ENCODE data around the gene SRRM3.
"Not testable (repeated sequence)": the region's sequence is repeated elsewhere in the genome, so short reads cannot be mapped to it uniquely, and the experiment has no call there.

SRRM3 gene, protein sequence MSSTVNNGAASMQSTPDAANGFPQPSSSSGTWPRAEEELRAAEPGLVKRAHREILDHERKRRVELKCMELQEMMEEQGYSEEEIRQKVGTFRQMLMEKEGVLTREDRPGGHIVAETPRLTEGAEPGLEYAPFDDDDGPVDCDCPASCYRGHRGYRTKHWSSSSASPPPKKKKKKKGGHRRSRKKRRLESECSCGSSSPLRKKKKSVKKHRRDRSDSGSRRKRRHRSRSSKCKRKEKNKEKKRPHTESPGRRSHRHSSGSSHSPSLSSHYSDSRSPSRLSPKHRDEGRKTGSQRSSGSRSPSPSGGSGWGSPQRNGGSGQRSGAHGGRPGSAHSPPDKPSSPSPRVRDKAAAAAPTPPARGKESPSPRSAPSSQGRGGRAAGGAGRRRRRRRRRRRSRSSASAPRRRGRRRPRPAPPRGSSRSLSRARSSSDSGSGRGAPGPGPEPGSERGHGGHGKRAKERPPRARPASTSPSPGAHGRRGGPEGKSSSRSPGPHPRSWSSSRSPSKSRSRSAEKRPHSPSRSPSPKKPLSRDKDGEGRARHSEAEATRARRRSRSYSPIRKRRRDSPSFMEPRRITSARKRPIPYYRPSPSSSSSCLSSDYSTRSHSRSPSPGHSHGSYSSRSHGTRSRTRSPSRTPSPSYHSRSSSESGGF

DNA sequence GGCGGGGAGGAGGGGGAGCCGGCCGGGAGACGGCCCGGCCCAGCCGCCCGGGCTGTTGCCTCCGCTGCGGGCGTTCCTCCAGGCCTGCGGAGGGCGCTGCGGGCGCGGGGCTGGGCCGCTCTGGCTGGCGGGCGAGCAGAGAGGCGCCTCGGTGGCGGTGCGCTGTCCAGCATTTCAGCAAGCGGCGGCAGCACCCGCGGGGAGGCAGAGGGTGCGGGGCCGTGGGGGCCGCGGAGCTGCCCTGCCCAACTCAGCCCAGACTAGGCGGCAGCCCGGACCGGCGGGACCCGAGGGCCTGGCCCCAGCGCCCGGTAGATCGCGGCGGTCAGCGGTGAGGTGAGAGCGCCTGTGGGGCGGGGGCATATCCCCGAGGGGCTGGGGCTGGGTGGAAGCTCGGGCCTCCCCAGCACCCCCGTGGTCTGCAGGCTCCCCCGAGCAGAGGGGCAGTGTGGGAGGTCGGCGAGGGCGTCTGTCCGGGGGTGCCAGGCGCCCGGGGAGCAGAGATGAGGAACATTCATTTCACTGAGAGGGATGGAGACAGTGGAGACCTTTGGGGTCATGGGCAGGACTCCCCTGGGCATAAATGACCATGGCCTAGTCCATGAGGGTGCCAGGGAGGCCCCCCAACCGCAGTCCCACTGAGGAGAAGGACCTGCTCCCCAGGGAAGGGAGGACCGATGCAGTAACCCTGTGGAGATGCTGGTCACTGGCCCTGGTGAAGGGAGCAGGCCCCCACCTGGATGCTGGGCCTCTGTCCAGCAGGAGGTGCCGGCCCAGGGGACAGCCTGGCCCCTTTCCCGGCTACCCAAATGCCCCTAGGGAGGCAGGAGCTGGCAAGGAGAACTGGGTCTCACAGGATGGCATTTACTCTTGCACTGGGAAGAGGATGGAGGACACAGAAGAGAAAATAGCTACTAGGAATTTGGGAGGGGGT lies at the start of gene SRRM3:
TSS of gene SRRM3 (plus strand) at position 165 of the 934 bp plus-strand sequence. CDS start 33,171 bp downstream, outside the sequence.
- peak; percentile 81 for DNase-seq (ENCODE audit: low spot score)

DNA sequence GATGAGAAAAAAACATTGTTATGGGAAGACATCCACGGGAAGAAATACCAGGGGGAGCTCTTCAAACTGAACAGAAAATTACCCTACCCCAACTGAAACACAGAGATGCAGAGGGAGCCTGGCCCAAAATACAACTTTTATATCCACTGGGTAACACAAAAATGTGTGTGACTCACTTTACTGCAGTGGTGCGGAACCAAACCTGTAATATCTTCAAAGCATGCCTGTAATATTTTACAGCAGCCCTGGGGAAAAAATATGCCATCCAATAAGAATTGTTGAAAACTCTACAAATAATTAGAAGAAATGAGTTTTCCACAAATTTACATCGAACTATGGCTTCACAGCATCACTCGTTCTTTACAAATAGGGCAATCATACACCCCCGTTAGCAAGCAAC lies 49.8 kb upstream of the SRRM3 start:
- no peak for DNase-seq (ENCODE audit: low spot score)

DNA sequence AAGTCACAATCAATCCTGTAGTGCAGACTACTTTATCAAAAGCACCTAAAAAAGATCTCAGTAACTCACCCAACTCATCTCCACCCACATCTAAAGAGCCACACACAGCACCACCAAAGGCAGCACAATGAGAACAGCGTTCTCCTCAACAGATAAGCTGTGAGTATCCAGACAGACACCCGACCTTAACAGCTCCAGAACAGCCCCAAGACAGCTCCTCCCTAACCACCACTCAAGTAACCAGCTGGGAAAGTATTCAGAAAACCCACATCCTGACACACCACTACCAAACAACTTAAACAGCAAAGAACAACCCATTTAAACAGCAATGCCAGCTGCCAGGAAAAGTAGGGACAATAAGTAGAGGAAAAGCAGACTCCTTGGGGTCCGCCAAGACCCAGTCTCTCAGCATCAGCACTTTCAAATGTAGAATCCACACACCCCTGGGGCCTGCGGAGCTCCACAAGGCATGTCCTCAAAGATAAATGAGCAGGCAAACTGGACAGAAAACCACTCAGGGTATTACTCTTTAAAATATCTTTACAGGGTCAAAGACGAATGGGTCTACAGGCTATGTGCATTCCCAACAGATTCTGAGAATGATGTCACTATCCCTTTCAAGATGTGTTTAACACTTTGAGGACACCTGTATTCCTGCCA lies 48.0 kb upstream of the SRRM3 start:
- DNase-seq (ENCODE audit: low spot score): not testable (repeated sequence)

DNA sequence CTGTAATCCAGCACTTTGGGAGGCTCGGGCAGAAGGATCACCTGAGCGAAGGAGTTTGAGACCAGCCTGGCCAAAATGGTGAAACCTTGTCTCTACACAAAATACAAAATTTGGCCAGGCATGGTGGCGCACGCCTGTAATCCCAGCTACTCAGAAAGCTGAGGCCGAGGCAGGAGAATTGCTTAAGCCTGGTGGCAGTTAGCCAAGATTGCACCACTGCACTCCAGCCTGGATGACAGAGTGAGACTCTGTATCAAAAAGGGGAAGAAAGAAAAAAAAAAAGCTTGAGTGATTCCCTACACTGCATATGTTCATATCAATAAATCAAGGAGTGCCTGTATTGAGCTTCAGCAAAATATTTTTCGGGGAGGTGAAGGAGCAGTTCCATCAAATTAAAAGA lies 45.8 kb upstream of the SRRM3 start:
- DNase-seq (ENCODE audit: low spot score): no peak

DNA sequence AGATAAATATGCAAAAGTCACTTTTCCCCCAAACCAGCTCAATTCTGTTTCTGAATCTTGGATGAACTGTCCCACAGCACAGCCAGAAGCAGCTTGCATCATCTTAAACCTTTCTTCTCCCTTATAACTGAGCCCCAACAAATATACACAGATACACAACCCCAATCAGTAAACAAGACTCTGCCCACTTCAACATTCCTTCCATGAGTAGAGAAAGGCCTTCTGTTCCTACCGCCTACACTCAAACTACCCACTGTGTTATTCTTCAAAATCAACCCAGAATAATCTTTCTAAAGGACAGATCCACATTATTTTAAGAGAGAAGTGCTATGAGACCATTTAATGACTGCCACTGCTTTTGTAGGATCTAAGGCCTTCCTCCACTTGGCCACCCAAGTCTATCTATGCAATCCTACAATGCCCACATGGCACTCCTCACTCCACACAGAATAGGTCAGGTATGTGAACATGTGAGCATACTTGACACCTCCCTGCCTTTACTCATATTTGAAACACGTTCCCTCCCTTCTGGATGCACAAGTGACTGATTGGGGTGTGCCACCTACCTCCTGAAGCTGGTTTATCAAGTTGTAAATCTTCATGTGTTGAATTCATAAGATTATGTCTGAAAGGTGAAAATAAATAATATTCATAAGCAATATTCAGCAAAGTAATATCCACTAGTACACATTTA lies 44.6 kb upstream of the SRRM3 start:
- DNase-seq (ENCODE audit: low spot score): not testable (repeated sequence)

DNA sequence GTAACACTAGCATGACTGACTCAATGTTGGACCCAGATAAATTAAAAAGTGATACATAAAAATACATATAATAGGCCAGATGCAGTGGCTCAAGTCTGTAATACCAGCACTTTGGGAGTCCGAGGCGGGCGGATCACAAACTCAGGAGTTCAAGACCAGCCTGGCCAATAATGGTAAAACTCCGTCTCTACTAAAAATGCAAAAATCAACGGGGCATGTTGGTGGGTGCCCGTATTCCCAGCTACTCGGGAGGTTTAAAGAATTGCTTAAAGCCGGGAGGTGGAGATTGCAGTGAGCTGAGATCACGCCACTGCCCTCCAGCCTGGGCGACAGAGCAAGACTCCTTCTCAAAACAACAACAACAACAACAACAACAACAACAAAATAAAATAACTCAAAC lies 43.3 kb upstream of the SRRM3 start:
- not testable (repeated sequence) for DNase-seq (ENCODE audit: low spot score)

DNA sequence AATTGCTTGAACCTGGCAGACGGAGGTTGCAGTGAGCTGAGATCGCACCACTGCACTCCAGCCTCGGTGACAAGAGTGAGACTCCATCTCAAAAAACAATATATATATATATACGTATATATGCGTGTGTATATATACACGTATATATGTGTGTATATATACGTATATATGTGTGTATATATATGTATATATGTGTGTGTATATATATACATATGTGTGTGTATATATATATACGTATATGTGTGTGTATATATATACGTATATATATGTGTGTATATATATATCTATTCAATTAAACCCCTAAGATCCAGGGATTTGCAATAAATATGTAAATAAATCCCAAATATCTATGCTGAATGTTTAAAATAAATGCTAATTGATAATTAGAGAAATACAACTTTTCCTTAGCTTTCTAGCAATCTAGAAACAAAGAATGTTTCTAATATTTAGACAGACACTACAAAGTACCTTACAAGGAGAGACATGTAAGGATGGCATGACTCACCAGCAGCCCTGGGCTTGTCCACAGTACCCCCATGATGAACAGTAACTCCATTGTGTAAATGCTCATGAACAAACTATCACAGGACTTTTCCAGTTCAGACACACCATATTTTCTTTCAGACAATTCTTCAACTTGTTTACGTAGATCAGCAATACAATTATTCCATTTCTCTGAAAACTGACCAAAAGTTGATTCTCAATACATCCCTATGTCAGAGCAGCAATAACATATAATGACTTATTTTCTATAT lies 39.1 kb upstream of the SRRM3 start:
- DNase-seq (ENCODE audit: low spot score): not testable (repeated sequence)

DNA sequence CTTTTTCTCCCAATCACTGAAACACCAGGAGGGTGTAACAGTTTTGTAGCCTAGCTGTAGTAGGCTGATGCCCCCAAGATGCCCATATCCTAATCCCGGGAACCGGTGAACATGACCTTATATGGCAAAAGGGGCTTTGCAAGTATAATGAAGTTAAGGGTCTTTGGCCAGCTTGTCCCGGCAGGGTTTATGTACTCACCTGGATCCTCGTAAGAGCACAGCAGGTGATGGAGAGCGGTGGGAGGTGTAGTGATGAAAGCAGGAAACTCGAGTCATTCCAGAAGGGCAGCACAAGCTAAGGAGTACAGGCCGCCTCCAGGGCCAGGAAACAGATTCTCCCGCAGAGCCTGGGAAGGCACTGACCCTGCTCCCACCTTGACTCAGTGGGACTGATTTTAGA lies 37.9 kb upstream of the SRRM3 start:
- DNase-seq (ENCODE audit: low spot score): not testable (repeated sequence)

DNA sequence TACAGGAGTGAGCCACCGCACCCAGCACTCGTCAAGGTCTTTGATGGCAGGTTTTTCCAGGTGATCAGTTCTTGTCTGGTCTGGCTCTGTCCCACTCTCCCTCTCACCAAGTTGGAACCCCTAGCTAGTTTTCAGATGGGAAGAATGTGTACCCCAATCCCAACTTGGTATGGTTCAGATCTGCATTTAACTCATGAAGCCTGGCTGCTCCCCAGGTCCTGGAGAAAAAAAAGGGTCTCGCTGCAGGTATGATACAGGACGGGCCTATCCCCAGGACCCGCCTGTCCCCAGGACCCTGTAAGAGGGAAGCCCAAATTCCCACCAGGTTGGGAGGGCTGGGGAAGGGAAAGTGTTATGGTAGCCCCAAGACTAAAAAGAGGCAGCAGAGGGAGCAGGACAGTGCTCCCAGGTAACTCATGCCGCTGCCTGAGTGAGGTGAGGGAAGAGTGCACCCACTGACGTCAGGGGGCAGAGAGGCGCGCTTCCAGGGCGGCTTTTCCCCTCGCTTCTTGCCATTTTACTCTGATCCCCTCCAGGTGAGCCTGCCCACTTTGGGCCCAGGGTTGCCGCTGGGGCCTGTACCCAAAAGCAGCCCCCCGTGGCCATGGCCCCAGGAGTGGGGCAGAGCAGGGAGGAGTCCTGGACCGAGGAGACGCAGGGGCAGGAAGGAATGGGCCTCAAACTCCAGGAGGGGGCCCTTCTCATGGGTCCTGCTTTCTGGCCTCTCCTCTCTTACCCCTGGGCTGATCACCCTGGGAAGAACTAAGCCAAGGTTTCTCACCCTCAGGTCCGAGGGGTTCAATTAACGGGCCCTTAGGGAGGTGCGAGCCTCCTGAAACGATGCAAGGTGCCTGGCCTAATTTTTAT lies 36.4 kb upstream of the SRRM3 start:
- DNase-seq (ENCODE audit: low spot score): no peak

DNA sequence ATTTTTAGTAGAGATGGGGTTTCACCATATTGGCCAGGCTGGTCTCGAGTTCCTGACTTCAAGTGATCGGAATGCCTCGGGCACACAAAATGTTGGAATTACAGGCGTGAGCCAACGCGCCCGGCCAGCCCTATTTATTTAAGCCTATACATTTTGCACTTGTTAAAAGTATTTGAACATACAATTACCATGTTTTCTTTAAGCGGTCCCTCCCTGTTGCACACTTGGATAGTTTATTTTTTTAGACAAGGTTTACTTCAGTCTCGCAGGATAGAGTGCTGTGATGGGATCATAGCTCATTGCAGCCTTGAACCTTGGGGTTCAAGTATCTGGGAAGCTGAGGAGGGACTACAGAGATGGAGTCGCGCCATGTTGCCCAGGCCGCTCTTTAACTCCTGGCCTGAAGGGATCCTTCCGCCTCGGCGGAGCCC lies 35.7 kb upstream of the SRRM3 start:
- no peak for DNase-seq (ENCODE audit: low spot score)

DNA sequence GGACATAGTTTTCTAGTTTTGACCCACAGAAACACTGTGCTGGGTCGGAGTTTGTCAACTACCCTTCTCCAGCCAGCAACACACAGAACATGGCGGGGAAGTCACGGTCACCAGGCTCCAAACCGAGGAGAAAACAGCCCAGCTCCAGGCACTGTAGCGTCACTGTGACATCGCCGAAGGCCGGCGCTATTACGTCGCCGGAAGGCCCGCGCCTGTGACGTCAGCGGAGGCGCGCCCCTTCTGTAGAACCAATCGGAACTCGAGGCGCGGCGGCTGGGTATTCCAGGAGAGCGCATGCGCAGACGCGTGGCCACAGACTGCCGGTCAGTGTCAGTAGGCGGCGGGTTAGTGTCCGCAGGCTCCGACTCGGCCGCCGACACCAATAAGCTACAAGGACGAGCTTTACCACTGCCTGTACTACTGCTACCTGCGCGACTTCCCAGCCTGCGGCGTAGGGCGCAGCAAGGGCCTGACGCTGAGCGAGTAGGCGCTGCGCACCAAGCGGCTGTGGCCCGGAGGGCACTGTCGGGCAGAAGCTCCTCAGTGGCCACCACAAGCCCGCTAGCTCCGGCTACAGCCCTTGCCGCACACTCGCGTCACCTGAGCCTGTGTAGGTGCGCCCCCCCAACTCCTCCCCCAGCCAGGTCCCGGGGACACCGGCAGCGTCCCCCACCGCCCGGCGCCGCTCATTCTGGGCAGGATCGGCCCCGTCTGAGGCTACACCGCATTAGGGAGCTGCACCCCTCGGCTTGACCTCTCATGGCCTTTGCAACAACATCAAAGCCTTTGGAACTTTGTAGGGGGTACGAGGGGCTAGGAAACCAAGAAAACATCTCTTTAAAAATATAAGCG lies 35.1 kb upstream of the SRRM3 start:
- peak; percentile 93 for DNase-seq (ENCODE audit: low spot score)

DNA sequence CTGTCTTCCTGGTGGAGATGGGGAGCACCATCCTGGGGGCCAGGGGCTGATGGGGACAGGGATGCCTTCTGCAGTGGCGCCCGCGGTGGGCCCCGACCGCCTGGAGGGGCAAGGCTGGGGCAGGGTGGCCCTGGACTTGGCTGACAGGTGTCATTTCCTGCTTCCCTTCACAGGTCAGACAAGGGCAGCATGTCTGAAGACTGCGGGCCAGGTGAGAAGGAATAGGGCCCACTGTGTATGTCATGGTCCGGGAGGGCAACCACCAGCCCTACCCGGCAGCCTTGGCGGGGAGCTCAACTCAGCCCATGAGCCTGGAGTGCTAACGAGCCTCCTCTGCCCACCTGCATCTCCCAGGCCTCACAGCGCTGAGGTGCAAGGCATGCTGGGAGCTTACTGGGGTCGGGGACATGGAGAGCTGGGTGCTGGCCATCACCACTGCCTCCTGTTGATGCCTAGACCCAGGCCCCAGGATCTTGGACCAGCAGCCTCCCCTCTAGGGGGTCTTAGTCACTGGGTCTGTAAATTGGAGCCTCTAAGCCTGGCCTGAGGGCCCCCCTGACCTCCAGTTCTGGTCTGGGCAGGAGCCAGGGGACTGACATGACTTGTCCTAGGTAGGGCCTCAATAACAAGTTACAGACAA lies 28.0 kb upstream of the SRRM3 start:
- no peak for DNase-seq (ENCODE audit: low spot score)

DNA sequence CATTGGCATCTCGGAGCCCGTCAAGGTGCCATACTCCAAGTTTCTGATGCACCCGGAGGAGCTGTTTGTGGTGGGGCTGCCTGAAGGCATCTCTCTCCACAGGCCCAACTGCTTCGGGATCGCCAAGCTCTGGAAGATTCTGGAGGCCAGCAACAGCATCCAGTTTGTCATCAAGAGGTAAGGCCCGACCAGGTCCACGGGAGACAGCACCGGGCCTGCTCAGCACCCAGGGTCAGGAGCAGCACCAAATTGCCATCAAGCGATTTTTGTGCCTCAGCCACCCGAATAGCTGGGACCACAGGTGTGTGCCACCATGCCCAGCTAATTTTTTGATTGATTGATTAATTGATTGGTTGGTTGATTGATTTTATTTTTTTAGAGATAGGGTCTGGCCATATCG lies 24.7 kb upstream of the SRRM3 start:
- not testable (repeated sequence) for DNase-seq (ENCODE audit: low spot score)

DNA sequence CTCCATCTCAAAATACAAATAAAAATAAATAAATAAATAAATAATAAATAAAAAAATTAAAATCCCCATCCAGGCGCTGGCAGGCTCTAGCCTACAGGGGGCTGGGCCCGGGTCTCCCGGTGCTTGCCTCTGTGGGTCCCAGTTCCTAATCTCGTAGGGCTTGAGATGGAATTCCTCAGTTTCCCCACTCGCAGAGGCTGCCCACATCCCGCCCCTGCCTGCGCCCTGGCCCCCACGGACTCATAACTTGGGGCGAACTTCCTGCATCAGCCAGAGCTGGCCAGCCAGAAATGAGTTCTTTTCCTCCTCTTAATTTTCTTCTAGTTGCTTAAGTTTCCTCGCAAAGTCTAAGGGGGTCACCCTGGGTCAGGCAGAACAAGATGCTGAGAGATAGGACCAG lies 22.0 kb upstream of the SRRM3 start:
- DNase-seq (ENCODE audit: low spot score): no peak

DNA sequence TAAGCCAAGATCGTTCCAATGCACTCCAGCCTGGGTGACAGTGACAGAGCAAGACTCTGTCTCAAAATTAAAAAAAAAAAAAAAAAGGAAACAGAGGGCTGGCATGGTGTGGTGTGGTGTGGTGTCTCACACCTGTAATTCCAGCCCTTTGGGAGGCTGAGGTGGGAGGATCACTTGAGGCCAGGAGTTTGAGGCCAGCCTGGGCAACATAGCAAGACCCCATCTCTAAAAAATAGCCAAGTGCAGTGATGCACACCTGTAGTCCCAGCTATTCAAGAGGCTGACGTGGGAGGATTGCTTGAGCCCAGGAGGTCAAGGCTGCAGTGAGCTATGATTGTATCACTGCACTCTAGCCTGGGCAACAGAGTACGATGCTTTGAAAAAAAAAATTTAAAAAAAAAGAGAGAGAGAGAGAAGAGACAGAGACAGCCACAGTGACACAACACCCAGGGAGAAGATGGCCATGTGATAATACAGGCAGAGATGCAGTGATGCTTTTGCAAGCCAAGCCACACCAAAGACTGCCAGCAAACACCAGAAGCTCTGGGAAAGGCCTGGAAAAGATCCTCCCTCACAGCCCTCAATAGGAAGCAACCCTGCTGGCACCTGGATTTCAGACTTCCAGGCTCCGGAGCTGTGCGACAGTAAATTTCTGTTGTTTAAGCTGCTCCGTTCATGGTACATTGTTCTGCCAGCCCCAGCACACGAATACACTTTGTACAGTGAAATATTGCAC lies 19.3 kb upstream of the SRRM3 start:
- DNase-seq (ENCODE audit: low spot score): no peak

DNA sequence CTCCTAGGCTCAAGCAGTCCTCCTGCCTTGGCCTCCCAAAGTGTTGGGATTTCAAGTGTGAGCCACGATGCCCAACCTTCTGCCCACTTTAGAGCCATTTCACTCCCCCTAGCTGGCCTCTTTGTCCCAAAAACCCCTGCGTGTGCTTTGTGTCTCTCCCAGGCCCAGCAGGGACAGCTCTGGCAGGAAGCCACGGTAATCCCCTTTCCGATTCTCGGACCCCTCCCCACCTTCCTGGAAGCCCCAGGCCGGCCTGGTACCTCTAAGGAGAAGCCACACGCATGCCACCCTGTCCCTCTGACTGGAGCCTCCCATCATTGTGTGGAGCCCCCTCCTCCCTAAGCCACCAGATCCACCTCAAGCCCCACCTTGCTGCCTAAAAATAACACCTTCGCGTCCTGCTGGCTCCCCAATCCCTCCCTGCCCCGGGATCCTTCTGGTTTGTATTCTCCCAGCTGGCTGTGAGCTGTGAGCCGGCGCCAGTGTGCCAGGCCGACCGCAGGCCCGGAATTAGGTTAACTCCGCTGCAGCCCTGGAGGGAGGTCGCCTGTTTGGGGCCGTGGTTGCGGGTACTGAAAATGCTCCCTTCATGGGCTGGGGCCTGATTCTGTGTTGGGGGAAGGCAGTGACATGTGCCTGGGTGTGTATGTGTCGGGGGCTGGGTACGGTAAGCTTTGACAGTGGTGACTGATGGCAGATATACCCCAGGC lies 16.4 kb upstream of the SRRM3 start:
- no peak for DNase-seq (ENCODE audit: low spot score)

DNA sequence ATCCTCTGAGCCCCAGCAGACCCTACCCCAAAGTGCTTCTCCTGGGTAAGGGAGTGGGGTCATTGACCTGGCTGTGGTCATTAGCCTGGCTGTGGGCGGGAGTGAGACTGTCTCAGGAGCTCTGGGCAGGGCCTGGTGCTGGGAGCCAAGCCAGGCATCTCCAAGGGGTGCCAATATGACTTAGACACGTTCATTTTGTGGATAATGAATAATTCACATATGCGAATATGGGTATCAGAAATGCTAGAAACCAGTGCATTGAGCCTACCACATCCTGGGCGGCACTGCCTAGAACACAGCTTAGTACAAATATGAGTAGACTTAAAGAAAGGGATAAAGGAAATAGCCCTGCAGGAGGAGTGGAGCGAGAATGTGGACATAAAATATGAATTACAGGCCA lies 14.4 kb upstream of the SRRM3 start:
- no peak for DNase-seq (ENCODE audit: low spot score)
